HepG2 (cell line): Measurements from ENCODE around the gene SMIM44. TPM values are rescaled to one million over a fixed set of nuclear protein-coding genes. Genes with fewer than 3 reads are reported as not detected.

Experiments used
- ATAD3A ChIP-seq: sonication (generic); formaldehyde crosslinking; IDR thresholded peaks from 2 replicates; pipeline ENCODE4 v1.4.0; 2020; ENCODE audit warnings: missing genetic modification reagents
- BRCA1 ChIP-seq: sonication (generic); formaldehyde crosslinking; IDR thresholded peaks from 2 replicates; pipeline ENCODE4 v1.4.0; 2020; ENCODE audit warnings: missing genetic modification reagents
- FOXC1 ChIP-seq: sonication (generic); formaldehyde crosslinking; IDR thresholded peaks from 2 replicates; pipeline ENCODE4 v1.8.0; 2022; ENCODE audit warnings: mild to moderate bottlenecking, missing genetic modification reagents, borderline replicate concordance
- GFI1 ChIP-seq: sonication (generic); formaldehyde crosslinking; IDR thresholded peaks from 2 replicates; pipeline ENCODE4 v1.5.0; 2020; ENCODE audit warnings: missing genetic modification reagents, mild to moderate bottlenecking, borderline replicate concordance
- IKZF1 ChIP-seq: fragments of 450-650 bp; IDR thresholded peaks from 2 replicates; pipeline ENCODE4 v1.7.1; 2016
- ISL2 ChIP-seq: sonication (generic); formaldehyde crosslinking; IDR thresholded peaks from 2 replicates; pipeline ENCODE4 v1.5.0; 2020; ENCODE audit warnings: missing genetic modification reagents
- JARID2 ChIP-seq: sonication (generic); formaldehyde crosslinking; IDR thresholded peaks from 2 replicates; pipeline ENCODE4 v1.8.1; 2023; ENCODE audit warnings: missing genetic modification reagents, inconsistent platforms; ENCODE audit not compliant: insufficient replicate concordance
- NBN ChIP-seq: fragments of 450-650 bp; conservative IDR thresholded peaks from 2 replicates; pipeline ENCODE4 v1.6.1; 2017
- PCBP2 ChIP-seq: fragments of 200-400 bp; formaldehyde crosslinking; optimal IDR thresholded peaks from 2 replicates; pipeline ENCODE3; 2018; ENCODE audit warnings: low read length, low read depth; ENCODE audit not compliant: poor library complexity, severe bottlenecking
- PLRG1 ChIP-seq: fragments of 450-650 bp; conservative IDR thresholded peaks from 2 replicates; pipeline ENCODE4 v1.6.1; 2016
- SMAD9 ChIP-seq: sonication (generic); formaldehyde crosslinking; IDR thresholded peaks from 2 replicates; pipeline ENCODE4 v1.5.1; 2020; ENCODE audit warnings: mild to moderate bottlenecking, missing genetic modification reagents
- SRSF4 ChIP-seq: fragments of 200-400 bp; formaldehyde crosslinking; IDR thresholded peaks from one replicate; pipeline ENCODE4 v1.6.1; 2018; ENCODE audit warnings: mild to moderate bottlenecking, low read depth, low read length, moderate library complexity; ENCODE audit not compliant: poor library complexity, severe bottlenecking
- ZFP62 ChIP-seq: sonication (generic); formaldehyde crosslinking; IDR thresholded peaks from 2 replicates; pipeline ENCODE4 v1.4.0; 2020; ENCODE audit warnings: missing genetic modification reagents
- ZNF121 ChIP-seq: sonication (generic); formaldehyde crosslinking; IDR thresholded peaks from 2 replicates; pipeline ENCODE4 v1.5.0; 2020; ENCODE audit warnings: mild to moderate bottlenecking, missing genetic modification reagents
- ZNF576 ChIP-seq: sonication (generic); formaldehyde crosslinking; IDR thresholded peaks from 2 replicates; pipeline ENCODE4 v1.4.0; 2020; ENCODE audit warnings: mild to moderate bottlenecking, missing genetic modification reagents
- ZNF597 ChIP-seq: sonication (generic); formaldehyde crosslinking; IDR thresholded peaks from 2 replicates; pipeline ENCODE4 v1.5.0; 2020; ENCODE audit warnings: missing genetic modification reagents
- ZNF660 ChIP-seq: sonication (generic); formaldehyde crosslinking; IDR thresholded peaks from 2 replicates; pipeline ENCODE4 v1.5.1; 2020; ENCODE audit warnings: mild to moderate bottlenecking, low read depth, missing genetic modification reagents, borderline replicate concordance
- ZNF709 ChIP-seq: sonication (generic); formaldehyde crosslinking; IDR thresholded peaks from 2 replicates; pipeline ENCODE4 v1.5.0; 2020; ENCODE audit warnings: mild to moderate bottlenecking, missing genetic modification reagents
- ZNF850 ChIP-seq: sonication (generic); formaldehyde crosslinking; conservative IDR thresholded peaks from 2 replicates; pipeline ENCODE4 v1.9.0; 2021; ENCODE audit warnings: mild to moderate bottlenecking, missing genetic modification reagents
- ZNF878 ChIP-seq: sonication (generic); formaldehyde crosslinking; IDR thresholded peaks from 2 replicates; pipeline ENCODE4 v1.8.1; 2023; ENCODE audit warnings: mild to moderate bottlenecking, missing genetic modification reagents, moderate library complexity
- ZSCAN21 ChIP-seq: sonication (generic); formaldehyde crosslinking; IDR thresholded peaks from 2 replicates; pipeline ENCODE4 v1.8.0; 2022; ENCODE audit warnings: mild to moderate bottlenecking, missing genetic modification reagents, moderate library complexity, borderline replicate concordance
- polyA plus RNA-seq, 8 experiments: library from polyadenylated mRNA; depleted of rRNA in 3 of 8; stranded (reverse) in 7 of 8; unstranded in 1 of 8; fragments of >200 nt; fragmentation: Illumina TruSeq in 4 of 8; extraction: Trizol in 4 of 8; gene quantifications; 2 replicates each; pipeline versions ENCODE4 v1.2.1 to v1.2.3, GENCODE V29; 2011 to 2016; ENCODE audit warnings: low read depth in 4 of 8, missing spikeins in 1 of 8, mixed read lengths in 1 of 8; ENCODE audit not compliant: insufficient read depth in 1 of 8
- total RNA-seq, 5 experiments: library from RNA; depleted of rRNA; stranded (reverse); fragments of >200 nt; fragmentation: Illumina TruSeq; extraction: Trizol; gene quantifications; 2 replicates each; pipeline ENCODE4 v1.2.3, GENCODE V29; 2016; ENCODE audit warnings: low read depth in 1 of 5
- TF ChIP-seq, protein P1 (sequence below): sonication (generic); formaldehyde crosslinking; IDR thresholded peaks from 2 replicates; pipeline ENCODE4 v1.8.0; 2022; ENCODE audit warnings: mild to moderate bottlenecking, missing genetic modification reagents, moderate library complexity
- TF ChIP-seq, protein P2 (sequence below): sonication (generic); formaldehyde crosslinking; IDR thresholded peaks from 2 replicates; pipeline ENCODE4 v1.8.1; 2023; ENCODE audit warnings: mild to moderate bottlenecking, missing genetic modification reagents
- TF ChIP-seq, protein P3 (sequence below): sonication (generic); formaldehyde crosslinking; IDR thresholded peaks from 2 replicates; pipeline ENCODE4 v1.4.0; 2020; ENCODE audit warnings: missing genetic modification reagents
- TF ChIP-seq, protein P4 (sequence below), 2 experiments: fragments of 450-650 bp in 1 of 2; sonication (generic) in 1 of 2; formaldehyde crosslinking; IDR thresholded peaks; 2 replicates each; pipeline versions ENCODE4 v1.5.0 to v1.8.0; 2020 to 2022; ENCODE audit warnings: mild to moderate bottlenecking in 1 of 2, missing genetic modification reagents in 1 of 2

Gene SMIM44
- total and polyA plus RNA-seq, 2 of the 13 experiments (the other 11 are each of a cell fraction or from before 2014, with no cell fraction given) = not detected

DNA sequence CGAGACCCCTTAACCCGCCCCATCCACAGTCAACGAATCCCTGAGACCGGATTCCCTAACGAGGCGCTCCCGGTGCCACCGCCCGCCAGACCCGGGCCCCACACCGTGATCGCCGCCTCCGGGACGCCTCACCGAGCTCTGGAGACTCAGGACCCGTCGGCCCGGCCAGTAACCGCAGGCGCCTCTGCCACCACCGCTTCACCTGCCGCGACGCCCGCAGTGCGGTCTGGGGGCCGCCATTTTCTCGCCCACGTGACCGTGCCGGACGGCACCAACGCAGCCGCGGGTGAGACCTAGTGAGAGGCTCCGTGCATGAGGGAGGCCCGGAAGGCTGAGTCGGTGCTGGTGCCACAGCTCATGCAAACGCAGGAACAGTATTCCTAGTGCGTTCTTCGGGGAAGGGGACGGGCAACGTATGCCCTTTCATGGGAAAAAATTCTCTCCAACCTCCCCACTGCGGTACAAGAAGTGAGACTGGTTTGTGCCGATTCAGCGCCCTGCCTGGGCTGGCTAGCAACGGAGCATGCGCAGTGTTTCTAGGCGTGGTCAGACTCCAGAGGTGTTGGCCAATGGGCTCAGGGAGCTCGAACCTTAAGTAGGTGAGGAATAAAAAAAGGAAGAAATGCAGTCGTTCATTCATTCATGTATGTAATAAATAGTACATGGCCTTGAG is 17.3 kb upstream of the SMIM44 start, which contains the start of gene DOHH (continued):
- no peak for TF ChIP-seq ZNF660 (CRISPR knock-in tag)
- TF ChIP-seq SRSF4 = no peak
- no peak for TF ChIP-seq ZNF121
- TF ChIP-seq ZFP62 (CRISPR knock-in tag) = no peak
- TF ChIP-seq, protein P1, sequence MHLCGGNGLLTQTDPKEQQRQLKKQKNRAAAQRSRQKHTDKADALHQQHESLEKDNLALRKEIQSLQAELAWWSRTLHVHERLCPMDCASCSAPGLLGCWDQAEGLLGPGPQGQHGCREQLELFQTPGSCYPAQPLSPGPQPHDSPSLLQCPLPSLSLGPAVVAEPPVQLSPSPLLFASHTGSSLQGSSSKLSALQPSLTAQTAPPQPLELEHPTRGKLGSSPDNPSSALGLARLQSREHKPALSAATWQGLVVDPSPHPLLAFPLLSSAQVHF = peak; percentile 62; the same call in 1 of the 2 replicates
- peak; percentile 39 for TF ChIP-seq JARID2 (CRISPR knock-in tag)
- TF ChIP-seq BRCA1 (CRISPR knock-in tag) = no peak
- TF ChIP-seq NBN = no peak
- peak; percentile 46; the same call in 1 of the 2 replicates for TF ChIP-seq FOXC1 (CRISPR knock-in tag)
- TF ChIP-seq IKZF1 = no peak
- TF ChIP-seq, protein P2, sequence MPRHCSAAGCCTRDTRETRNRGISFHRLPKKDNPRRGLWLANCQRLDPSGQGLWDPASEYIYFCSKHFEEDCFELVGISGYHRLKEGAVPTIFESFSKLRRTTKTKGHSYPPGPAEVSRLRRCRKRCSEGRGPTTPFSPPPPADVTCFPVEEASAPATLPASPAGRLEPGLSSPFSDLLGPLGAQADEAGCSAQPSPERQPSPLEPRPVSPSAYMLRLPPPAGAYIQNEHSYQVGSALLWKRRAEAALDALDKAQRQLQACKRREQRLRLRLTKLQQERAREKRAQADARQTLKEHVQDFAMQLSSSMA = peak; percentile 89; the same call in 1 of the 2 replicates
- TF ChIP-seq ZNF597 (CRISPR knock-in tag) = no peak
- TF ChIP-seq PLRG1 = no peak
- 0 out of 2 replicates have a peak, but pooled peaks have one; percentile 66 for TF ChIP-seq SMAD9
- TF ChIP-seq, protein P3, sequence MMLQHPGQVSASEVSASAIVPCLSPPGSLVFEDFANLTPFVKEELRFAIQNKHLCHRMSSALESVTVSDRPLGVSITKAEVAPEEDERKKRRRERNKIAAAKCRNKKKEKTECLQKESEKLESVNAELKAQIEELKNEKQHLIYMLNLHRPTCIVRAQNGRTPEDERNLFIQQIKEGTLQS (CRISPR knock-in tag) = peak; percentile 60
- TF ChIP-seq ZSCAN21 (CRISPR knock-in tag) = peak; percentile 84; the same call in 1 of the 2 replicates
- no peak for TF ChIP-seq ZNF850
- no peak for TF ChIP-seq ATAD3A
- peak; percentile 65; the same call in 1 of the 2 replicates for TF ChIP-seq ZNF878 (CRISPR knock-in tag)
- peak; percentile 58; the same call in 1 of the 2 replicates for TF ChIP-seq GFI1
- TF ChIP-seq ISL2 (CRISPR knock-in tag) = no peak; the same call in 1 of the 2 replicates
- peak; percentile 71; the same call in 1 of the 2 replicates for TF ChIP-seq ZNF709 (CRISPR knock-in tag)
- no peak for TF ChIP-seq PCBP2
- TF ChIP-seq, protein P4, sequence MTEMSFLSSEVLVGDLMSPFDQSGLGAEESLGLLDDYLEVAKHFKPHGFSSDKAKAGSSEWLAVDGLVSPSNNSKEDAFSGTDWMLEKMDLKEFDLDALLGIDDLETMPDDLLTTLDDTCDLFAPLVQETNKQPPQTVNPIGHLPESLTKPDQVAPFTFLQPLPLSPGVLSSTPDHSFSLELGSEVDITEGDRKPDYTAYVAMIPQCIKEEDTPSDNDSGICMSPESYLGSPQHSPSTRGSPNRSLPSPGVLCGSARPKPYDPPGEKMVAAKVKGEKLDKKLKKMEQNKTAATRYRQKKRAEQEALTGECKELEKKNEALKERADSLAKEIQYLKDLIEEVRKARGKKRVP (CRISPR knock-in tag; IDR thresholded peaks at IDR 0.05) = peak in 1 of 2 experiments; percentile 73; a peak in 2 of 4 replicates
- no peak for TF ChIP-seq ZNF576
